ENCODE data around the gene LETMD1. TPM values are rescaled to one million over a fixed set of nuclear protein-coding genes. Genes with fewer than 3 reads are reported as not detected.

Gene LETMD1, protein sequence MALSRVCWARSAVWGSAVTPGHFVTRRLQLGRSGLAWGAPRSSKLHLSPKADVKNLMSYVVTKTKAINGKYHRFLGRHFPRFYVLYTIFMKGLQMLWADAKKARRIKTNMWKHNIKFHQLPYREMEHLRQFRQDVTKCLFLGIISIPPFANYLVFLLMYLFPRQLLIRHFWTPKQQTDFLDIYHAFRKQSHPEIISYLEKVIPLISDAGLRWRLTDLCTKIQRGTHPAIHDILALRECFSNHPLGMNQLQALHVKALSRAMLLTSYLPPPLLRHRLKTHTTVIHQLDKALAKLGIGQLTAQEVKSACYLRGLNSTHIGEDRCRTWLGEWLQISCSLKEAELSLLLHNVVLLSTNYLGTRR
- 18.0 and 50.2 TPM in 2 replicates for total RNA-seq

DNA sequence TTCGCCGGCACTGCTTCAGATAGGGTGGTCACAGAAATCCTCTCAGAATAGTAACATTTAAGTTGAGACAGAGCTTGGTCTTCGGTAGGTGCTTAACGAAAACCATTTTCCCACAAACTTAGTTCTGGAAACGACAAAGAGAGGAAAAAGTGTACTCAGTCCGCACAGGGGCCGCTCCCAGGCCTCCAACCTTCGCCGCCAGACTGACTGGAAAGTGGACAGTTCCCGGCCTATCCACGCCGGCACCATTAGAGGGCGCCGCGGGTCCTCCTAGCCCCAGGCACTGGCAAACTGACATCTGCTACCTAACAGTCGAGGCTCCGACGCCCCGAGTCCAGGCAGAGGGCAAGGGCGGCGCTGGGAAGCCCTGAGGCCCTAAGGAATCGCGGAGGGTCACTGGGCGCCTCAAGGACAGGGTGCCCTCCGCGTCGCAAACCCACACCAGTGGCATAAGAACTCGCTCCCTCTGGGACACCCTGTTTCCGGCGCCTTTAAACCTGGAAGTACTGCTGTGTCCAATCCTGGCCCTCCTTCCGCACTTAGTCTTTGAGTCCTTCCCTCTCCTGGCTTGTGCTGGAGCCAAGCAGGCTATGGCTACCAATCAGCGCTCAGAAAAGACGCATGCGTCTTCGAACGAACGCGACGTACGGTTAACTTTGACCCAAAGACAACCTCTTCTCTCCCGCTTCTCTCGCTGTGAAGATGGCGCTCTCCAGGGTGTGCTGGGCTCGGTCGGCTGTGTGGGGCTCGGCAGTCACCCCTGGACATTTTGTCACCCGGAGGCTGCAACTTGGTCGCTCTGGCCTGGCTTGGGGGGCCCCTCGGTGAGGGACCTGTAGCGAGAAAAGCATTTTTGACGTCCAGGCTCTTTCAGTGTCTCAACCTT lies at the start of gene LETMD1:
Gene LETMD1 (plus strand): TSS at position 673 of the 886 bp plus-strand sequence. CDS start 30 bp downstream, at position 703.

GRCh38 chr12:51025836-51026638 lies 22.1 kb upstream of the LETMD1 start, which contains the start of gene SLC11A2:
TSS of gene SLC11A2 (minus strand) at chr12:51026384. CDS start at chr12:51010728, 15,656 bp downstream.

GRCh38 chr12:51083126-51083833 lies 35.2 kb downstream of the LETMD1 start, which contains the start of gene CSRNP2:
TSS of gene CSRNP2 (minus strand) at chr12:51083596. CDS start at chr12:51076561, 7,035 bp downstream.

Other genes with a start within 250 kb of the LETMD1 start
- gene TMPRSS12, start 205.4 kb upstream of the LETMD1 start, total RNA-seq = not detected in 2 replicates
- not detected in 2 replicates for gene HIGD1C, start 95.8 kb upstream of the LETMD1 start, total RNA-seq
- gene SLC11A2, start 21.9 kb upstream of the LETMD1 start, total RNA-seq = 38.2 and 65.1 TPM in 2 replicates
- 23.1 and 23.4 TPM in 2 replicates for gene CSRNP2, start 35.3 kb downstream of the LETMD1 start, total RNA-seq
- 9.9 and 14.6 TPM in 2 replicates for gene TFCP2, start 124.8 kb downstream of the LETMD1 start, total RNA-seq
- 1.9 and 2.5 TPM in 2 replicates for gene POU6F1, start 169.7 kb downstream of the LETMD1 start, total RNA-seq
- gene DAZAP2, start 190.5 kb downstream of the LETMD1 start, total RNA-seq = 61.2 and 61.7 TPM in 2 replicates
- 5.4 and 10.0 TPM in 2 replicates for gene SMAGP, start 222.1 kb downstream of the LETMD1 start, total RNA-seq